WTC11 (cell line): ENCODE data around the gene AGBL4. TPM values are rescaled to one million over a fixed set of nuclear protein-coding genes. Genes with fewer than 3 reads are reported as not detected.

Source experiments
- ATAC-seq: fragments of 200-7000 bp; cut with Tn5 transposase; 2 replicates; pipeline ENCODE4 v1.10.0; 2021; ENCODE audit warnings: mild to moderate bottlenecking, moderate library complexity
- CTCF ChIA-PET: fragments of 300-600 bp; sonication (Branson Sonifier 250); formaldehyde crosslinking; loops from one replicate; lab custom pipeline; 2021; ENCODE audit warnings: antibody characterized with exemption; lab: Charles Lee
- POLR2A ChIA-PET: fragments of 350-600 bp; sonication (Branson Sonifier 250); formaldehyde crosslinking; loops from one replicate; lab custom pipeline; 2021; ENCODE audit warnings: antibody characterized with exemption; lab: Charles Lee
- DNase-seq: peaks from one replicate; pipeline ENCODE4 v3.0.0; 2021; ENCODE audit warnings: low spot score
- H3K27ac Mint-ChIP-seq: 2 replicates; pipeline ENCODE4 v1.8.0; 2021; ENCODE audit warnings: mixed read lengths
- H3K27me3 Mint-ChIP-seq: 2 replicates; pipeline ENCODE4 v1.8.0; 2021; ENCODE audit warnings: low read depth, mild to moderate bottlenecking, moderate library complexity, mixed read lengths
- H3K36me3 Mint-ChIP-seq: 2 replicates; pipeline ENCODE4 v1.8.0; 2021; ENCODE audit warnings: mixed read lengths
- H3K4me1 Mint-ChIP-seq: 2 replicates; pipeline ENCODE4 v1.8.0; 2022; ENCODE audit warnings: mixed read lengths
- H3K4me3 Mint-ChIP-seq: 2 replicates; pipeline ENCODE4 v1.8.0; 2021; ENCODE audit warnings: mild to moderate bottlenecking, moderate library complexity, mixed read lengths
- H3K9me3 Mint-ChIP-seq: 2 replicates; pipeline ENCODE4 v1.8.0; 2021; ENCODE audit warnings: mixed read lengths
- ATF3 ChIP-seq: sonication (generic); formaldehyde crosslinking; conservative IDR thresholded peaks from 2 replicates; pipeline ENCODE4 v1.8.1; 2022; ENCODE audit warnings: mild to moderate bottlenecking, missing genetic modification reagents
- CREM ChIP-seq: sonication (generic); formaldehyde crosslinking; IDR thresholded peaks from 2 replicates; pipeline ENCODE4 v1.8.1; 2022; ENCODE audit warnings: mild to moderate bottlenecking, missing genetic modification reagents, moderate library complexity
- EMX1 ChIP-seq: fragments of 250-450 bp; sonication (Bioruptor Pico); IDR thresholded peaks from 2 replicates; pipeline ENCODE4 v1.8.0; 2021; ENCODE audit warnings: mild to moderate bottlenecking
- FOXK1 ChIP-seq: sonication (generic); formaldehyde crosslinking; IDR thresholded peaks from 2 replicates; pipeline ENCODE4 v1.8.0; 2022; ENCODE audit warnings: mild to moderate bottlenecking, moderate library complexity, missing genetic modification reagents
- MAX ChIP-seq: sonication (generic); formaldehyde crosslinking; IDR thresholded peaks from 2 replicates; pipeline ENCODE4 v1.8.0; 2022; ENCODE audit warnings: mild to moderate bottlenecking, missing genetic modification reagents
- MXD4 ChIP-seq: fragments of 250-450 bp; sonication (Bioruptor Pico); IDR thresholded peaks from 2 replicates; pipeline ENCODE4 v1.8.0; 2021; ENCODE audit warnings: mild to moderate bottlenecking, moderate library complexity, borderline replicate concordance
- NFYB ChIP-seq: sonication (generic); formaldehyde crosslinking; conservative IDR thresholded peaks from 2 replicates; pipeline ENCODE4 v1.8.0; 2022; ENCODE audit warnings: low read depth, missing genetic modification reagents
- PRDM15 ChIP-seq: sonication (generic); formaldehyde crosslinking; IDR thresholded peaks from 2 replicates; pipeline ENCODE4 v1.8.0; 2022; ENCODE audit warnings: missing genetic modification reagents
- ZNF219 ChIP-seq: sonication (generic); formaldehyde crosslinking; IDR thresholded peaks from 2 replicates; pipeline ENCODE4 v1.8.0; 2023; ENCODE audit warnings: missing genetic modification reagents, mild to moderate bottlenecking, borderline replicate concordance
- ZNF263 ChIP-seq: sonication (generic); formaldehyde crosslinking; IDR thresholded peaks from 2 replicates; pipeline ENCODE4 v1.8.1; 2022; ENCODE audit warnings: low read depth, mild to moderate bottlenecking, moderate library complexity, missing genetic modification reagents
- ZNF423 ChIP-seq: fragments of 250-450 bp; sonication (Bioruptor Pico); IDR thresholded peaks from 2 replicates; pipeline ENCODE4 v2.1.2; 2022; ENCODE audit warnings: mild to moderate bottlenecking, moderate library complexity
- ZNF671 ChIP-seq: fragments of 250-450 bp; sonication (Bioruptor Pico); IDR thresholded peaks from 2 replicates; pipeline ENCODE4 v1.8.0; 2021; ENCODE audit warnings: mild to moderate bottlenecking
- total RNA-seq: library from RNA; stranded (reverse); gene quantifications from 3 replicates; pipeline ENCODE4 v1.2.3, GENCODE V29; 2021
- TF ChIP-seq, protein P1 (sequence below): sonication (generic); formaldehyde crosslinking; IDR thresholded peaks from 2 replicates; pipeline ENCODE4 v1.8.1; 2022; ENCODE audit warnings: low read depth, missing genetic modification reagents, borderline replicate concordance
- TF ChIP-seq, protein P2 (sequence below): sonication (generic); formaldehyde crosslinking; IDR thresholded peaks from 2 replicates; pipeline ENCODE4 v1.8.1; 2023; ENCODE audit warnings: mild to moderate bottlenecking, moderate library complexity, missing genetic modification reagents
- TF ChIP-seq, protein P3 (sequence below): sonication (generic); formaldehyde crosslinking; conservative IDR thresholded peaks from 2 replicates; pipeline ENCODE4 v1.8.1; 2023; ENCODE audit warnings: mild to moderate bottlenecking, low read depth, missing genetic modification reagents, moderate library complexity
- TF ChIP-seq, protein P4 (sequence below): sonication (generic); formaldehyde crosslinking; IDR thresholded peaks from 2 replicates; pipeline ENCODE4 v1.8.0; 2023; ENCODE audit warnings: missing genetic modification reagents
- TF ChIP-seq, protein P5 (sequence below): fragments of 250-450 bp; sonication (Bioruptor Pico); IDR thresholded peaks from 2 replicates; pipeline ENCODE4 v2.1.2; 2022; ENCODE audit warnings: mild to moderate bottlenecking, moderate library complexity
- TF ChIP-seq, protein P6 (sequence below): fragments of 250-450 bp; sonication (Bioruptor Pico); IDR thresholded peaks from 2 replicates; pipeline ENCODE4 v1.9.0; 2021; ENCODE audit warnings: mild to moderate bottlenecking, borderline replicate concordance

AGBL4 gene
- total RNA-seq, 1 experiment from 2014 or later, result 0.87 TPM

DNA sequence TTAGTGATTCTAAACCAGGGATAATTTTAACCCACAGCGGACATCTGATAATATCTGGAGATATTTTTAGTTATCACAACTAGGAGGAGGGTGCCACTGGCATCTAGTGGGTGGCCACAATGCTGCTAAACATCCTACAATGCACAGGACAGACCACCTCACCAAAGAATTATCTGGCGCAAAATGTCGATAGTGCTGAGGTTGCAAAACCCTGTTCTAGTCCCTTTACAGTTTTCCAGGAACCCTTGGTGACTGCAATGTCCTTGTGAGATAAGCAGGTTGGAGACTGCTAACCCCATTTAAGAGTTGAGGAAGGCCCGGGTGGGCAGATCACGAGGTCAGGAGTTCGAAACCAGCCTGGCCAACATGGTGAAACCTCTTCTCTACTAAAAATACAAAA, 1083.9 kb downstream of the AGBL4 start (continued):
- TF ChIP-seq, protein P1, sequence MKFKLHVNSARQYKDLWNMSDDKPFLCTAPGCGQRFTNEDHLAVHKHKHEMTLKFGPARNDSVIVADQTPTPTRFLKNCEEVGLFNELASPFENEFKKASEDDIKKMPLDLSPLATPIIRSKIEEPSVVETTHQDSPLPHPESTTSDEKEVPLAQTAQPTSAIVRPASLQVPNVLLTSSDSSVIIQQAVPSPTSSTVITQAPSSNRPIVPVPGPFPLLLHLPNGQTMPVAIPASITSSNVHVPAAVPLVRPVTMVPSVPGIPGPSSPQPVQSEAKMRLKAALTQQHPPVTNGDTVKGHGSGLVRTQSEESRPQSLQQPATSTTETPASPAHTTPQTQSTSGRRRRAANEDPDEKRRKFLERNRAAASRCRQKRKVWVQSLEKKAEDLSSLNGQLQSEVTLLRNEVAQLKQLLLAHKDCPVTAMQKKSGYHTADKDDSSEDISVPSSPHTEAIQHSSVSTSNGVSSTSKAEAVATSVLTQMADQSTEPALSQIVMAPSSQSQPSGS, result no peak
- TF ChIP-seq ZNF263, result no peak
- TF ChIP-seq, protein P2, sequence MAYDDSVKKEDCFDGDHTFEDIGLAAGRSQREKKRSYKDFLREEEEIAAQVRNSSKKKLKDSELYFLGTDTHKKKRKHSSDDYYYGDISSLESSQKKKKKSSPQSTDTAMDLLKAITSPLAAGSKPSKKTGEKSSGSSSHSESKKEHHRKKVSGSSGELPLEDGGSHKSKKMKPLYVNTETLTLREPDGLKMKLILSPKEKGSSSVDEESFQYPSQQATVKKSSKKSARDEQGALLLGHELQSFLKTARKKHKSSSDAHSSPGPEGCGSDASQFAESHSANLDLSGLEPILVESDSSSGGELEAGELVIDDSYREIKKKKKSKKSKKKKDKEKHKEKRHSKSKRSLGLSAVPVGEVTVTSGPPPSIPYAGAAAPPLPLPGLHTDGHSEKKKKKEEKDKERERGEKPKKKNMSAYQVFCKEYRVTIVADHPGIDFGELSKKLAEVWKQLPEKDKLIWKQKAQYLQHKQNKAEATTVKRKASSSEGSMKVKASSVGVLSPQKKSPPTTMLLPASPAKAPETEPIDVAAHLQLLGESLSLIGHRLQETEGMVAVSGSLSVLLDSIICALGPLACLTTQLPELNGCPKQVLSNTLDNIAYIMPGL (CRISPR knock-in tag), result no peak
- no peak for TF ChIP-seq PRDM15
- TF ChIP-seq, protein P3, sequence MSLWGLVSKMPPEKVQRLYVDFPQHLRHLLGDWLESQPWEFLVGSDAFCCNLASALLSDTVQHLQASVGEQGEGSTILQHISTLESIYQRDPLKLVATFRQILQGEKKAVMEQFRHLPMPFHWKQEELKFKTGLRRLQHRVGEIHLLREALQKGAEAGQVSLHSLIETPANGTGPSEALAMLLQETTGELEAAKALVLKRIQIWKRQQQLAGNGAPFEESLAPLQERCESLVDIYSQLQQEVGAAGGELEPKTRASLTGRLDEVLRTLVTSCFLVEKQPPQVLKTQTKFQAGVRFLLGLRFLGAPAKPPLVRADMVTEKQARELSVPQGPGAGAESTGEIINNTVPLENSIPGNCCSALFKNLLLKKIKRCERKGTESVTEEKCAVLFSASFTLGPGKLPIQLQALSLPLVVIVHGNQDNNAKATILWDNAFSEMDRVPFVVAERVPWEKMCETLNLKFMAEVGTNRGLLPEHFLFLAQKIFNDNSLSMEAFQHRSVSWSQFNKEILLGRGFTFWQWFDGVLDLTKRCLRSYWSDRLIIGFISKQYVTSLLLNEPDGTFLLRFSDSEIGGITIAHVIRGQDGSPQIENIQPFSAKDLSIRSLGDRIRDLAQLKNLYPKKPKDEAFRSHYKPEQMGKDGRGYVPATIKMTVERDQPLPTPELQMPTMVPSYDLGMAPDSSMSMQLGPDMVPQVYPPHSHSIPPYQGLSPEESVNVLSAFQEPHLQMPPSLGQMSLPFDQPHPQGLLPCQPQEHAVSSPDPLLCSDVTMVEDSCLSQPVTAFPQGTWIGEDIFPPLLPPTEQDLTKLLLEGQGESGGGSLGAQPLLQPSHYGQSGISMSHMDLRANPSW (CRISPR knock-in tag), result no peak
- no peak for TF ChIP-seq MAX (CRISPR knock-in tag)
- TF ChIP-seq, protein P4, sequence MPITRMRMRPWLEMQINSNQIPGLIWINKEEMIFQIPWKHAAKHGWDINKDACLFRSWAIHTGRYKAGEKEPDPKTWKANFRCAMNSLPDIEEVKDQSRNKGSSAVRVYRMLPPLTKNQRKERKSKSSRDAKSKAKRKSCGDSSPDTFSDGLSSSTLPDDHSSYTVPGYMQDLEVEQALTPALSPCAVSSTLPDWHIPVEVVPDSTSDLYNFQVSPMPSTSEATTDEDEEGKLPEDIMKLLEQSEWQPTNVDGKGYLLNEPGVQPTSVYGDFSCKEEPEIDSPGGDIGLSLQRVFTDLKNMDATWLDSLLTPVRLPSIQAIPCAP, result no peak
- TF ChIP-seq NFYB (CRISPR knock-in tag), result no peak

GRCh38 chr1:48939042-48939441, 1084.7 kb downstream of the AGBL4 start:
- CTCF ChIA-PET, result no interaction called here
- ATAC-seq, result no peak
- TF ChIP-seq, protein P5, sequence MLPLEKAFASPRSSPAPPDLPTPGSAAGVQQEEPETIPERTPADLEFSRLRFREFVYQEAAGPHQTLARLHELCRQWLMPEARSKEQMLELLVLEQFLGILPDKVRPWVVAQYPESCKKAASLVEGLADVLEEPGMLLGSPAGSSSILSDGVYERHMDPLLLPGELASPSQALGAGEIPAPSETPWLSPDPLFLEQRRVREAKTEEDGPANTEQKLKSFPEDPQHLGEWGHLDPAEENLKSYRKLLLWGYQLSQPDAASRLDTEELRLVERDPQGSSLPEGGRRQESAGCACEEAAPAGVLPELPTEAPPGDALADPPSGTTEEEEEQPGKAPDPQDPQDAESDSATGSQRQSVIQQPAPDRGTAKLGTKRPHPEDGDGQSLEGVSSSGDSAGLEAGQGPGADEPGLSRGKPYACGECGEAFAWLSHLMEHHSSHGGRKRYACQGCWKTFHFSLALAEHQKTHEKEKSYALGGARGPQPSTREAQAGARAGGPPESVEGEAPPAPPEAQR (CRISPR knock-in tag), result no peak
- TF ChIP-seq ATF3 (CRISPR knock-in tag) (no peak), EMX1 (CRISPR knock-in tag) (no peak), FOXK1 (CRISPR knock-in tag) (no peak), ZNF423 (CRISPR knock-in tag) (no peak), CREM (CRISPR knock-in tag) (no peak), ZNF671 (CRISPR knock-in tag) (no peak), MXD4 (CRISPR knock-in tag) (no peak), ZNF219 (no peak)
- TF ChIP-seq, protein P6, sequence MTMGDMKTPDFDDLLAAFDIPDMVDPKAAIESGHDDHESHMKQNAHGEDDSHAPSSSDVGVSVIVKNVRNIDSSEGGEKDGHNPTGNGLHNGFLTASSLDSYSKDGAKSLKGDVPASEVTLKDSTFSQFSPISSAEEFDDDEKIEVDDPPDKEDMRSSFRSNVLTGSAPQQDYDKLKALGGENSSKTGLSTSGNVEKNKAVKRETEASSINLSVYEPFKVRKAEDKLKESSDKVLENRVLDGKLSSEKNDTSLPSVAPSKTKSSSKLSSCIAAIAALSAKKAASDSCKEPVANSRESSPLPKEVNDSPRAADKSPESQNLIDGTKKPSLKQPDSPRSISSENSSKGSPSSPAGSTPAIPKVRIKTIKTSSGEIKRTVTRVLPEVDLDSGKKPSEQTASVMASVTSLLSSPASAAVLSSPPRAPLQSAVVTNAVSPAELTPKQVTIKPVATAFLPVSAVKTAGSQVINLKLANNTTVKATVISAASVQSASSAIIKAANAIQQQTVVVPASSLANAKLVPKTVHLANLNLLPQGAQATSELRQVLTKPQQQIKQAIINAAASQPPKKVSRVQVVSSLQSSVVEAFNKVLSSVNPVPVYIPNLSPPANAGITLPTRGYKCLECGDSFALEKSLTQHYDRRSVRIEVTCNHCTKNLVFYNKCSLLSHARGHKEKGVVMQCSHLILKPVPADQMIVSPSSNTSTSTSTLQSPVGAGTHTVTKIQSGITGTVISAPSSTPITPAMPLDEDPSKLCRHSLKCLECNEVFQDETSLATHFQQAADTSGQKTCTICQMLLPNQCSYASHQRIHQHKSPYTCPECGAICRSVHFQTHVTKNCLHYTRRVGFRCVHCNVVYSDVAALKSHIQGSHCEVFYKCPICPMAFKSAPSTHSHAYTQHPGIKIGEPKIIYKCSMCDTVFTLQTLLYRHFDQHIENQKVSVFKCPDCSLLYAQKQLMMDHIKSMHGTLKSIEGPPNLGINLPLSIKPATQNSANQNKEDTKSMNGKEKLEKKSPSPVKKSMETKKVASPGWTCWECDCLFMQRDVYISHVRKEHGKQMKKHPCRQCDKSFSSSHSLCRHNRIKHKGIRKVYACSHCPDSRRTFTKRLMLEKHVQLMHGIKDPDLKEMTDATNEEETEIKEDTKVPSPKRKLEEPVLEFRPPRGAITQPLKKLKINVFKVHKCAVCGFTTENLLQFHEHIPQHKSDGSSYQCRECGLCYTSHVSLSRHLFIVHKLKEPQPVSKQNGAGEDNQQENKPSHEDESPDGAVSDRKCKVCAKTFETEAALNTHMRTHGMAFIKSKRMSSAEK (CRISPR knock-in tag), result no peak
- TF ChIP-seq, protein P1, result no peak

More at GRCh38 chr1:48939042-48939441, 1084.7 kb downstream of the AGBL4 start:
- Mint-ChIP-seq H3K9me3 (no peaks in the 10 kb centered on the region), H3K27ac (no peak overlapping the region), H3K4me3 (no peak overlapping the region), H3K36me3 (no peaks in the 10 kb centered on the region), H3K4me1 (peaks cover 6% of the 10 kb centered on the region), H3K27me3 (peaks cover 4% of the 10 kb centered on the region; the same call in 1 of the 2 replicates)
- POLR2A ChIA-PET, result no interaction called here
- no peak for DNase-seq
